HepG2 (cell line): ENCODE measurements around the gene FBXW8. TPM values are rescaled to one million over a fixed set of nuclear protein-coding genes. Genes with fewer than 3 reads are reported as not detected.

Experiments used
- ATAC-seq: fragments of 200-7000 bp; cut with Tn5 transposase; 3 replicates; pipeline ENCODE4 v1.9.1; 2020; ENCODE audit warnings: mild to moderate bottlenecking, moderate library complexity
- BruUV-seq: library from RNA; stranded (reverse); fragments of 400-500 nt; replicated peaks from 2 replicates; lab custom pipeline; 2021; lab: Mats Ljungman, UMichigan
- CTCF ChIA-PET: fragments of 300-600 bp; formaldehyde crosslinking; extraction: SDS; loops from one replicate; lab custom pipeline; 2021; ENCODE audit warnings: low total read pairs, inconsistent platforms, low intra/inter-chr PET ratio; lab: Yijun Ruan, JAX
- POLR2A ChIA-PET: fragments of 350-600 bp; sonication (Branson Sonifier 250); formaldehyde crosslinking; loops from one replicate; lab custom pipeline; 2020; ENCODE audit warnings: antibody characterized with exemption, inconsistent platforms; lab: Yijun Ruan, JAX
- DNase-seq: peaks from one replicate; pipeline ENCODE4 v3.0.0-alpha.2; 2015; ENCODE audit warnings: low spot score
- FAIRE-seq: peaks from 3 replicates; lab custom pipeline; 2011; peaks lifted over from hg19 to GRCh38; lab: Jason Lieb, UNC
- H2AFZ ChIP-seq: one replicate; pipeline ENCODE4 v1.6.1; 2011; ENCODE audit warnings: low read length, inconsistent platforms
- H3K27ac ChIP-seq: fragments of 300-600 bp; 3 replicates; pipeline ENCODE4 v1.8.0; 2011; ENCODE audit warnings: mixed run types, mild to moderate bottlenecking, mixed read lengths, low read length, inconsistent platforms; ENCODE audit not compliant: insufficient read depth; ENCODE audit errors: extremely low read length
- H3K27me3 ChIP-seq, 2 experiments: fragments of 200-600 bp in 1 of 2; 2 replicates in 1 of 2; 3 replicates in 1 of 2; pipeline versions ENCODE4 v1.6.0 to v1.8.0; 2011; ENCODE audit warnings: low read length in 2 of 2, mild to moderate bottlenecking in 2 of 2, moderate library complexity in 2 of 2, inconsistent platforms in 1 of 2; ENCODE audit not compliant: insufficient read depth in 2 of 2, control insufficient read depth in 1 of 2
- H3K36me3 ChIP-seq, 2 experiments: fragments of 200-600 bp in 1 of 2; replicated peaks in 1 of 2; 2 replicates in 1 of 2; 3 replicates in 1 of 2; pipeline versions ENCODE4 v1.5.1 to v1.8.0; 2011; ENCODE audit warnings: low read length in 2 of 2, inconsistent platforms in 1 of 2; ENCODE audit not compliant: insufficient read depth in 2 of 2, control insufficient read depth in 1 of 2
- H3K4me1 ChIP-seq: 2 replicates; pipeline ENCODE4 v1.5.1; 2012; ENCODE audit warnings: low read length, inconsistent platforms; ENCODE audit not compliant: insufficient read depth
- H3K4me2 ChIP-seq: 2 replicates; pipeline ENCODE4 v1.6.0; 2011; ENCODE audit warnings: low read depth, low read length, inconsistent platforms
- H3K4me3 ChIP-seq, 3 experiments: fragments of 200-600 bp in 1 of 3; sonication (generic), shearing (Covaris generic) in 1 of 3; replicated peaks in 1 of 3; 2 replicates each; pipeline ENCODE4 v1.5.1; 2011 to 2016; ENCODE audit warnings: low read length in 3 of 3, inconsistent platforms in 2 of 3, low read depth in 2 of 3, mild to moderate bottlenecking in 2 of 3, control low read depth in 1 of 3, mixed read lengths in 1 of 3; ENCODE audit not compliant: insufficient read depth in 1 of 3
- H3K79me2 ChIP-seq: one replicate; pipeline ENCODE4 v1.6.1; 2011; ENCODE audit warnings: low read length, inconsistent platforms; ENCODE audit not compliant: insufficient read depth
- H3K9ac ChIP-seq: 2 replicates; pipeline ENCODE4 v1.6.0; 2011; ENCODE audit warnings: mild to moderate bottlenecking, low read depth, low read length, inconsistent platforms; ENCODE audit not compliant: insufficient read depth
- H3K9me3 ChIP-seq: 2 replicates; pipeline ENCODE4 v1.5.1; 2012; ENCODE audit warnings: mild to moderate bottlenecking, low read length
- H4K20me1 ChIP-seq: 2 replicates; pipeline ENCODE4 v1.6.0; 2011; ENCODE audit warnings: inconsistent platforms, mild to moderate bottlenecking, low read length, moderate library complexity; ENCODE audit not compliant: insufficient read depth
- DMAP1 ChIP-seq: IDR thresholded peaks from 2 replicates; pipeline ENCODE4 v1.6.1; 2016
- EP300 ChIP-seq, 3 experiments: sonication (generic) in 1 of 3; formaldehyde crosslinking in 1 of 3; IDR thresholded peaks; 2 replicates each; pipeline versions ENCODE4 v1.5.1 to v1.6.1; 2011 to 2020; ENCODE audit warnings: low read depth in 2 of 3, low read length in 2 of 3, borderline replicate concordance in 1 of 3, improper control_type of control experiment in 1 of 3, mild to moderate bottlenecking in 1 of 3, missing genetic modification reagents in 1 of 3, moderate library complexity in 1 of 3
- EZH2 ChIP-seq: conservative IDR thresholded peaks from 2 replicates; pipeline ENCODE4 v1.6.1; 2012; ENCODE audit warnings: mild to moderate bottlenecking, low read depth, low read length, moderate library complexity
- NR1H2 ChIP-seq: sonication (generic); formaldehyde crosslinking; IDR thresholded peaks from 2 replicates; pipeline ENCODE4 v1.8.1; 2022; ENCODE audit warnings: low read depth, missing genetic modification reagents, borderline replicate concordance
- NR2F1 ChIP-seq, 2 experiments: fragments of 450-650 bp in 1 of 2; formaldehyde crosslinking in 1 of 2; IDR thresholded peaks; 2 replicates each; pipeline versions ENCODE4 v1.5.0 to v1.6.1; 2016 to 2020; ENCODE audit warnings: mild to moderate bottlenecking in 1 of 2, missing compliant biosample characterization in 1 of 2, missing genetic modification reagents in 1 of 2, moderate library complexity in 1 of 2
- PHF20 ChIP-seq: sonication (generic); formaldehyde crosslinking; IDR thresholded peaks from 2 replicates; pipeline ENCODE4 v1.5.0; 2020; ENCODE audit warnings: mild to moderate bottlenecking, missing genetic modification reagents
- SRF ChIP-seq: IDR thresholded peaks from 2 replicates; pipeline ENCODE4 v1.6.1; 2011; ENCODE audit warnings: mild to moderate bottlenecking, low read depth, low read length, moderate library complexity
- TBX3 ChIP-seq: fragments of 450-650 bp; IDR thresholded peaks from 2 replicates; pipeline ENCODE4 v1.6.1; 2017; ENCODE audit warnings: antibody characterized with exemption, mild to moderate bottlenecking, inconsistent platforms, borderline replicate concordance
- ZNF383 ChIP-seq: sonication (generic); formaldehyde crosslinking; IDR thresholded peaks from 2 replicates; pipeline ENCODE4 v1.4.0; 2020; ENCODE audit warnings: missing genetic modification reagents, mild to moderate bottlenecking, borderline replicate concordance
- ZNF552 ChIP-seq: sonication (generic); formaldehyde crosslinking; IDR thresholded peaks from 2 replicates; pipeline ENCODE4 v1.9.0; 2022; ENCODE audit warnings: missing genetic modification reagents, mild to moderate bottlenecking, borderline replicate concordance
- WGBS: methylation state at CpG from one replicate; pipeline ENCODE4 v1.1.6; 2017; ENCODE audit warnings: low lambda C conversion rate; 5-methylcytosine and 5-hydroxymethylcytosine counted together
- in situ Hi-C: cut with HindIII; loops from 2 replicates; pipeline ENCODE4 v1.10.0; 2017; ENCODE audit warnings: low pct_unique_long_range_greater_than_20kb; ENCODE audit not compliant: extremely low pct_ligation_motif_present
- intact Hi-C: fragments of 100-400 bp; cut with micrococcal nuclease; formaldehyde crosslinking; loops from one replicate; pipeline ENCODE4 v1.10.0; 2022; ENCODE audit not compliant: unreplicated experiment
- polyA plus RNA-seq, 8 experiments: library from polyadenylated mRNA; depleted of rRNA in 3 of 8; stranded (reverse) in 7 of 8; unstranded in 1 of 8; fragments of >200 nt; fragmentation: Illumina TruSeq in 4 of 8; extraction: Trizol in 4 of 8; gene quantifications; 2 replicates each; pipeline versions ENCODE4 v1.2.1 to v1.2.3, GENCODE V29; 2011 to 2016; ENCODE audit warnings: low read depth in 4 of 8, missing spikeins in 1 of 8, mixed read lengths in 1 of 8; ENCODE audit not compliant: insufficient read depth in 1 of 8
- total RNA-seq, 5 experiments: library from RNA; depleted of rRNA; stranded (reverse); fragments of >200 nt; fragmentation: Illumina TruSeq; extraction: Trizol; gene quantifications; 2 replicates each; pipeline ENCODE4 v1.2.3, GENCODE V29; 2016; ENCODE audit warnings: low read depth in 1 of 5
- TF ChIP-seq, protein P1 (sequence below): sonication (generic); formaldehyde crosslinking; IDR thresholded peaks from 2 replicates; pipeline ENCODE4 v1.4.0; 2020; ENCODE audit warnings: missing genetic modification reagents, mild to moderate bottlenecking, borderline replicate concordance
- TF ChIP-seq, protein P2 (sequence below): sonication (generic); formaldehyde crosslinking; IDR thresholded peaks from 2 replicates; pipeline ENCODE4 v1.9.0; 2022; ENCODE audit warnings: missing genetic modification reagents, mild to moderate bottlenecking, borderline replicate concordance
- TF ChIP-seq, protein P3 (sequence below), 2 experiments: IDR thresholded peaks; 2 replicates each; pipeline ENCODE4 v1.6.1; 2011 to 2012; ENCODE audit warnings: low read length in 2 of 2, borderline replicate concordance in 1 of 2, low read depth in 1 of 2, mild to moderate bottlenecking in 1 of 2, moderate library complexity in 1 of 2

The FBXW8 gene
- total and polyA plus RNA-seq, 2 of the 13 experiments (the other 11 are each of a cell fraction or from before 2014, with no cell fraction given), result 5.1 to 5.9 TPM

DNA sequence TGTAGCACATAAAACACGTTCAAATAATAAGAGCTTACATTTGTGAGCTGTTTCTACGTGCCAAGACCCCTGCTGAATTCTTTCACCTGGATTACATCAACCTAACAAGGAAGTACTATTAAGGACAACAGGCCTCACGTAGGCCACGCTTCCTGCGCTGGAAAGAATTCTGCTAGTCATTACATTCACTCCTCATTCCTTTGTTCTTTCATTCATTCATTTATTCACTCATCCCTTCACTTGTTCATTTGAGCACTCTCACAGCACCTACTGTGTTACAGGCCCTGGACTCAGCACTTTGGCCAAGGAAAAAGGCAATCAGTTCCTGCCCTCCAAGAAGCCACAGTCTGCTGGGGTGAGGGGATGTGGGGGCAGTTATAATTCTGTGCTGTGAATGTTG lies 160.3 kb downstream of the FBXW8 start:
- ChIA-PET CTCF (no interaction called here), POLR2A (no interaction called here)
- intact Hi-C loops (no loop called here), in situ Hi-C loops (no loop called here)
- Histone ChIP-seq H3K4me2 (no peak overlapping the region), H4K20me1 (peaks cover 7% of the 10 kb centered on the region; the same call in 1 of the 2 replicates), H3K79me2 (peaks cover 7% of the 10 kb centered on the region), H3K4me3 (no peak overlapping the region), H3K27me3 (no peaks in the 10 kb centered on the region), H3K9ac (no peak overlapping the region), H3K27ac (no peak overlapping the region), H3K36me3 (peaks cover 39 to 77% of the 10 kb centered on the region in 2 experiments), H3K9me3 (no peaks in the 10 kb centered on the region), H3K4me1 (no peaks in the 10 kb centered on the region), H2AFZ (no peak overlapping the region)
- no TSS peak for BruUV-seq
- FAIRE-seq, result no peak
- ATAC-seq, result no peak
- no peak for DNase-seq
- over 99% methylated on average over 5 of the region's 5 CpGs for WGBS
- TF ChIP-seq NR1H2 (CRISPR knock-in tag), result no peak
- TF ChIP-seq PHF20 (CRISPR knock-in tag), result no peak
- no peak for TF ChIP-seq ZNF383 (CRISPR knock-in tag)
- TF ChIP-seq, protein P1, sequence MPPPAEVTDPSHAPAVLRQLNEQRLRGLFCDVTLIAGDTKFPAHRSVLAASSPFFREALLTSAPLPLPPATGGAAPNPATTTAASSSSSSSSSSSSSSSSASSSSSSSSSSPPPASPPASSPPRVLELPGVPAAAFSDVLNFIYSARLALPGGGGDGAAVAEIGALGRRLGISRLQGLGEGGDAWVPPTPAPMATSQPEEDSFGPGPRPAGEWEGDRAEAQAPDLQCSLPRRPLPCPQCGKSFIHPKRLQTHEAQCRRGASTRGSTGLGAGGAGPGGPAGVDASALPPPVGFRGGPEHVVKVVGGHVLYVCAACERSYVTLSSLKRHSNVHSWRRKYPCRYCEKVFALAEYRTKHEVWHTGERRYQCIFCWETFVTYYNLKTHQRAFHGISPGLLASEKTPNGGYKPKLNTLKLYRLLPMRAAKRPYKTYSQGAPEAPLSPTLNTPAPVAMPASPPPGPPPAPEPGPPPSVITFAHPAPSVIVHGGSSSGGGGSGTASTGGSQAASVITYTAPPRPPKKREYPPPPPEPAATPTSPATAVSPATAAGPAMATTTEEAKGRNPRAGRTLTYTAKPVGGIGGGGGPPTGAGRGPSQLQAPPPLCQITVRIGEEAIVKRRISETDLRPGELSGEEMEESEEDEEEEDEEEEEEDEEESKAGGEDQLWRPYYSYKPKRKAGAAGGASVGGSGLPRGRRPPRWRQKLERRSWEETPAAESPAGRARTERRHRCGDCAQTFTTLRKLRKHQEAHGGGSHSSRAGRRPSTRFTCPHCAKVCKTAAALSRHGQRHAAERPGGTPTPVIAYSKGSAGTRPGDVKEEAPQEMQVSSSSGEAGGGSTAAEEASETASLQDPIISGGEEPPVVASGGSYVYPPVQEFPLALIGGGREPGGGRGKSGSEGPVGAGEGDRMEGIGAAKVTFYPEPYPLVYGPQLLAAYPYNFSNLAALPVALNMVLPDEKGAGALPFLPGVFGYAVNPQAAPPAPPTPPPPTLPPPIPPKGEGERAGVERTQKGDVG (CRISPR knock-in tag), result no peak
- no peak for TF ChIP-seq TBX3
- TF ChIP-seq EZH2, result no peak
- no peak for TF ChIP-seq SRF
- no peak for TF ChIP-seq EP300 (IDR thresholded peaks at IDR 0.05; ENCODE audit: low read depth in 2 of 2, low read length in 2 of 2)
- no peak for TF ChIP-seq EP300 (CRISPR knock-in tag; IDR thresholded peaks at IDR 0.05; ENCODE audit: borderline replicate concordance)
- TF ChIP-seq ZNF552 (CRISPR knock-in tag), result no peak
- TF ChIP-seq NR2F1 (CRISPR knock-in tag; IDR thresholded peaks at IDR 0.05), result no peak
- TF ChIP-seq DMAP1 (CRISPR knock-in tag), result no peak
- TF ChIP-seq, protein P2, sequence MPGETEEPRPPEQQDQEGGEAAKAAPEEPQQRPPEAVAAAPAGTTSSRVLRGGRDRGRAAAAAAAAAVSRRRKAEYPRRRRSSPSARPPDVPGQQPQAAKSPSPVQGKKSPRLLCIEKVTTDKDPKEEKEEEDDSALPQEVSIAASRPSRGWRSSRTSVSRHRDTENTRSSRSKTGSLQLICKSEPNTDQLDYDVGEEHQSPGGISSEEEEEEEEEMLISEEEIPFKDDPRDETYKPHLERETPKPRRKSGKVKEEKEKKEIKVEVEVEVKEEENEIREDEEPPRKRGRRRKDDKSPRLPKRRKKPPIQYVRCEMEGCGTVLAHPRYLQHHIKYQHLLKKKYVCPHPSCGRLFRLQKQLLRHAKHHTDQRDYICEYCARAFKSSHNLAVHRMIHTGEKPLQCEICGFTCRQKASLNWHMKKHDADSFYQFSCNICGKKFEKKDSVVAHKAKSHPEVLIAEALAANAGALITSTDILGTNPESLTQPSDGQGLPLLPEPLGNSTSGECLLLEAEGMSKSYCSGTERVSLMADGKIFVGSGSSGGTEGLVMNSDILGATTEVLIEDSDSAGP (CRISPR knock-in tag), result no peak
- TF ChIP-seq, protein P3, sequence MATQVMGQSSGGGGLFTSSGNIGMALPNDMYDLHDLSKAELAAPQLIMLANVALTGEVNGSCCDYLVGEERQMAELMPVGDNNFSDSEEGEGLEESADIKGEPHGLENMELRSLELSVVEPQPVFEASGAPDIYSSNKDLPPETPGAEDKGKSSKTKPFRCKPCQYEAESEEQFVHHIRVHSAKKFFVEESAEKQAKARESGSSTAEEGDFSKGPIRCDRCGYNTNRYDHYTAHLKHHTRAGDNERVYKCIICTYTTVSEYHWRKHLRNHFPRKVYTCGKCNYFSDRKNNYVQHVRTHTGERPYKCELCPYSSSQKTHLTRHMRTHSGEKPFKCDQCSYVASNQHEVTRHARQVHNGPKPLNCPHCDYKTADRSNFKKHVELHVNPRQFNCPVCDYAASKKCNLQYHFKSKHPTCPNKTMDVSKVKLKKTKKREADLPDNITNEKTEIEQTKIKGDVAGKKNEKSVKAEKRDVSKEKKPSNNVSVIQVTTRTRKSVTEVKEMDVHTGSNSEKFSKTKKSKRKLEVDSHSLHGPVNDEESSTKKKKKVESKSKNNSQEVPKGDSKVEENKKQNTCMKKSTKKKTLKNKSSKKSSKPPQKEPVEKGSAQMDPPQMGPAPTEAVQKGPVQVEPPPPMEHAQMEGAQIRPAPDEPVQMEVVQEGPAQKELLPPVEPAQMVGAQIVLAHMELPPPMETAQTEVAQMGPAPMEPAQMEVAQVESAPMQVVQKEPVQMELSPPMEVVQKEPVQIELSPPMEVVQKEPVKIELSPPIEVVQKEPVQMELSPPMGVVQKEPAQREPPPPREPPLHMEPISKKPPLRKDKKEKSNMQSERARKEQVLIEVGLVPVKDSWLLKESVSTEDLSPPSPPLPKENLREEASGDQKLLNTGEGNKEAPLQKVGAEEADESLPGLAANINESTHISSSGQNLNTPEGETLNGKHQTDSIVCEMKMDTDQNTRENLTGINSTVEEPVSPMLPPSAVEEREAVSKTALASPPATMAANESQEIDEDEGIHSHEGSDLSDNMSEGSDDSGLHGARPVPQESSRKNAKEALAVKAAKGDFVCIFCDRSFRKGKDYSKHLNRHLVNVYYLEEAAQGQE (IDR thresholded peaks at IDR 0.05; ENCODE audit: borderline replicate concordance in 1 of 2, low read depth in 1 of 2, low read length in 2 of 2), result no peak
